HepG2 (cell line): Measurements from ENCODE around the gene ZFAND3. TPM values are rescaled to one million over a fixed set of nuclear protein-coding genes. Genes with fewer than 3 reads are reported as not detected.

Source experiments
- ATAC-seq: fragments of 200-7000 bp; cut with Tn5 transposase; 3 replicates; pipeline ENCODE4 v1.9.1; 2020; ENCODE audit warnings: mild to moderate bottlenecking, moderate library complexity
- BruUV-seq: library from RNA; stranded (reverse); fragments of 400-500 nt; replicated peaks from 2 replicates; lab custom pipeline; 2021; lab: Mats Ljungman, UMichigan
- CTCF ChIA-PET: fragments of 300-600 bp; formaldehyde crosslinking; extraction: SDS; loops from one replicate; lab custom pipeline; 2021; ENCODE audit warnings: low total read pairs, inconsistent platforms, low intra/inter-chr PET ratio; lab: Yijun Ruan, JAX
- POLR2A ChIA-PET: fragments of 350-600 bp; sonication (Branson Sonifier 250); formaldehyde crosslinking; loops from one replicate; lab custom pipeline; 2020; ENCODE audit warnings: antibody characterized with exemption, inconsistent platforms; lab: Yijun Ruan, JAX
- DNase-seq: peaks from one replicate; pipeline ENCODE4 v3.0.0-alpha.2; 2015; ENCODE audit warnings: low spot score
- FAIRE-seq: peaks from 3 replicates; lab custom pipeline; 2011; peaks lifted over from hg19 to GRCh38; lab: Jason Lieb, UNC
- H2AFZ ChIP-seq: one replicate; pipeline ENCODE4 v1.6.1; 2011; ENCODE audit warnings: low read length, inconsistent platforms
- H3K27ac ChIP-seq: fragments of 300-600 bp; 3 replicates; pipeline ENCODE4 v1.8.0; 2011; ENCODE audit warnings: mixed run types, mild to moderate bottlenecking, mixed read lengths, low read length, inconsistent platforms; ENCODE audit not compliant: insufficient read depth; ENCODE audit errors: extremely low read length
- H3K27me3 ChIP-seq, 2 experiments: fragments of 200-600 bp in 1 of 2; 2 replicates in 1 of 2; 3 replicates in 1 of 2; pipeline versions ENCODE4 v1.6.0 to v1.8.0; 2011; ENCODE audit warnings: low read length in 2 of 2, mild to moderate bottlenecking in 2 of 2, moderate library complexity in 2 of 2, inconsistent platforms in 1 of 2; ENCODE audit not compliant: insufficient read depth in 2 of 2, control insufficient read depth in 1 of 2
- H3K36me3 ChIP-seq, 2 experiments: fragments of 200-600 bp in 1 of 2; replicated peaks in 1 of 2; 2 replicates in 1 of 2; 3 replicates in 1 of 2; pipeline versions ENCODE4 v1.5.1 to v1.8.0; 2011; ENCODE audit warnings: low read length in 2 of 2, inconsistent platforms in 1 of 2; ENCODE audit not compliant: insufficient read depth in 2 of 2, control insufficient read depth in 1 of 2
- H3K4me1 ChIP-seq: 2 replicates; pipeline ENCODE4 v1.5.1; 2012; ENCODE audit warnings: low read length, inconsistent platforms; ENCODE audit not compliant: insufficient read depth
- H3K4me2 ChIP-seq: 2 replicates; pipeline ENCODE4 v1.6.0; 2011; ENCODE audit warnings: low read depth, low read length, inconsistent platforms
- H3K4me3 ChIP-seq, 3 experiments: fragments of 200-600 bp in 1 of 3; sonication (generic), shearing (Covaris generic) in 1 of 3; replicated peaks in 1 of 3; 2 replicates each; pipeline ENCODE4 v1.5.1; 2011 to 2016; ENCODE audit warnings: low read length in 3 of 3, inconsistent platforms in 2 of 3, low read depth in 2 of 3, mild to moderate bottlenecking in 2 of 3, control low read depth in 1 of 3, mixed read lengths in 1 of 3; ENCODE audit not compliant: insufficient read depth in 1 of 3
- H3K79me2 ChIP-seq: one replicate; pipeline ENCODE4 v1.6.1; 2011; ENCODE audit warnings: low read length, inconsistent platforms; ENCODE audit not compliant: insufficient read depth
- H3K9ac ChIP-seq: 2 replicates; pipeline ENCODE4 v1.6.0; 2011; ENCODE audit warnings: mild to moderate bottlenecking, low read depth, low read length, inconsistent platforms; ENCODE audit not compliant: insufficient read depth
- H3K9me3 ChIP-seq: 2 replicates; pipeline ENCODE4 v1.5.1; 2012; ENCODE audit warnings: mild to moderate bottlenecking, low read length
- H4K20me1 ChIP-seq: 2 replicates; pipeline ENCODE4 v1.6.0; 2011; ENCODE audit warnings: inconsistent platforms, mild to moderate bottlenecking, low read length, moderate library complexity; ENCODE audit not compliant: insufficient read depth
- FOXC1 ChIP-seq: sonication (generic); formaldehyde crosslinking; IDR thresholded peaks from 2 replicates; pipeline ENCODE4 v1.8.0; 2022; ENCODE audit warnings: mild to moderate bottlenecking, missing genetic modification reagents, borderline replicate concordance
- GABPB1 ChIP-seq: IDR thresholded peaks from 2 replicates; pipeline ENCODE4 v1.6.1; 2016; ENCODE audit warnings: mild to moderate bottlenecking, missing genetic modification reagents, moderate library complexity, missing compliant biosample characterization
- U2AF2 ChIP-seq: fragments of 200-400 bp; formaldehyde crosslinking; IDR thresholded peaks from 2 replicates; pipeline ENCODE4 v1.6.1; 2017; ENCODE audit warnings: low read depth, mild to moderate bottlenecking, low read length
- ZNF3 ChIP-seq: IDR thresholded peaks from 2 replicates; pipeline ENCODE4 v1.7.0; 2017; ENCODE audit warnings: inconsistent platforms
- ZNF350 ChIP-seq: sonication (generic); formaldehyde crosslinking; IDR thresholded peaks from 2 replicates; pipeline ENCODE4 v1.4.0; 2020; ENCODE audit warnings: mild to moderate bottlenecking, low read depth, missing genetic modification reagents, borderline replicate concordance
- ZNF670 ChIP-seq: sonication (generic); formaldehyde crosslinking; IDR thresholded peaks from 2 replicates; pipeline ENCODE4 v1.8.0; 2022; ENCODE audit warnings: mild to moderate bottlenecking, missing genetic modification reagents, borderline replicate concordance
- WGBS: methylation state at CpG from one replicate; pipeline ENCODE4 v1.1.6; 2017; ENCODE audit warnings: low lambda C conversion rate; 5-methylcytosine and 5-hydroxymethylcytosine counted together
- in situ Hi-C: cut with HindIII; loops from 2 replicates; pipeline ENCODE4 v1.10.0; 2017; ENCODE audit warnings: low pct_unique_long_range_greater_than_20kb; ENCODE audit not compliant: extremely low pct_ligation_motif_present
- intact Hi-C: fragments of 100-400 bp; cut with micrococcal nuclease; formaldehyde crosslinking; loops from one replicate; pipeline ENCODE4 v1.10.0; 2022; ENCODE audit not compliant: unreplicated experiment
- polyA plus RNA-seq, 8 experiments: library from polyadenylated mRNA; depleted of rRNA in 3 of 8; stranded (reverse) in 7 of 8; unstranded in 1 of 8; fragments of >200 nt; fragmentation: Illumina TruSeq in 4 of 8; extraction: Trizol in 4 of 8; gene quantifications; 2 replicates each; pipeline versions ENCODE4 v1.2.1 to v1.2.3, GENCODE V29; 2011 to 2016; ENCODE audit warnings: low read depth in 4 of 8, missing spikeins in 1 of 8, mixed read lengths in 1 of 8; ENCODE audit not compliant: insufficient read depth in 1 of 8
- total RNA-seq, 5 experiments: library from RNA; depleted of rRNA; stranded (reverse); fragments of >200 nt; fragmentation: Illumina TruSeq; extraction: Trizol; gene quantifications; 2 replicates each; pipeline ENCODE4 v1.2.3, GENCODE V29; 2016; ENCODE audit warnings: low read depth in 1 of 5
- TF ChIP-seq, protein P1 (sequence below): IDR thresholded peaks from 2 replicates; pipeline ENCODE4 v1.6.1; 2012; ENCODE audit warnings: low read depth, low read length, improper control_type of control experiment
- TF ChIP-seq, protein P2 (sequence below): IDR thresholded peaks from 2 replicates; pipeline ENCODE4 v1.6.1; 2016; ENCODE audit warnings: low read depth, missing genetic modification reagents, missing compliant biosample characterization

Gene ZFAND3
- total and polyA plus RNA-seq, 2 of the 13 experiments (the other 11 are each of a cell fraction or from before 2014, with no cell fraction given), result 16.4 to 17.1 TPM

DNA sequence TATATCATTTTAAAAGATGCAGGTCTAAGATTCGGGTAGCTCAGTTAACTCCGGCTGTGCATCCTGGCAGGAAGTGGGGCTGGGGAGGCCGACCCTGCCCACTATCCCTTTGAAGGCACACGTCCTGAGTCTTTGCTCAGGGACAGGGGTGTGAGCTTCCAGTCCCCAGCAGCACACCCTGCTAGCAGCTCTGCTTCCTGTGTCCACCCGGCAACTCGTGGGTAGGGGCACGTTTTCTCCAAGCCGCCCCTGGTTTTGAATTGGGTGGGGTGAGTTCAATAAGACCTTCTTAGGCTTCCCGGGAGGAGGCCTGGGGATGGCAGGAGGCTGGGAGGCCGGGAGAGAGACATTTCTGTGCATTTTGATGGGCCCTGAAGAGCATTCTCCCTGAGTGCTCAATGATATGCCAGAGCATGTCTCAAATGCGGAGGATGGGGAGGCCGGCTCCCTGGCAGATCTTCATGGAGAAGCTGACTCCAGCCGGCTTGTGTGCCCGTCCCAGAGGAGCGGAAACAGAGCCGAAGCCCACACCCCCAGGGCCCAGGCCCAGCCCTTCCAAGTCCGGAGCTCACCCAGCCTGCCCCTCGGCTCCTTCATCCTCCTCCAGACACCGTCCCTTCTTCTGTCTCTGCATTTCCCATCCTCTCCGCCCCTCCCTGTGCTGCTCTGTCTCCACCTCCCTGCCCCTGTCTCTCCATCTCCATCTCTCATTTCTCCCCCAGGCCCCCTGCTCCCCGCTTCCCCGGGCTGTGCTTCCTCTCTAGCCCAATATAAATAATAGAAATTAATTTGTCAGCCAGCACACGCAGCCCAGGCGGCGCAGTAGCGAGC, 36.3 kb upstream of the ZFAND3 start:
- in situ Hi-C loops, result no loop called here
- no peak overlapping the region for H3K27ac ChIP-seq
- no peaks in the 10 kb centered on the region for H3K36me3 ChIP-seq
- H3K9ac ChIP-seq, result no peak overlapping the region
- no peaks in the 10 kb centered on the region for H3K79me2 ChIP-seq
- H4K20me1 ChIP-seq, result no peaks in the 10 kb centered on the region
- 46% methylated on average over 26 of the region's 26 CpGs for WGBS
- TF ChIP-seq ZNF670 (CRISPR knock-in tag) (no peak), GABPB1 (0 out of 2 replicates have a peak, but pooled peaks have one; percentile 13)
- FAIRE-seq, result no peak
- ATAC-seq, result no peak; the same call in 2 of the 3 replicates
- no peak overlapping the region for H2AFZ ChIP-seq
- intact Hi-C loops, result no loop called here
- H3K4me1 ChIP-seq, result peaks cover 53% of the 10 kb centered on the region
- CTCF ChIA-PET, result no interaction called here
- H3K4me3 ChIP-seq, result peak overlapping the region in 1 of 3 experiments; percentile 41; a peak in 1 of 6 replicates
- no TSS peak for BruUV-seq
- H3K9me3 ChIP-seq, result no peaks in the 10 kb centered on the region
- DNase-seq, result no peak
- H3K27me3 ChIP-seq, result peaks cover 3 to 31% of the 10 kb centered on the region in 2 experiments; a peak in 4 of 5 replicates
- H3K4me2 ChIP-seq, result peak overlapping the region; percentile 55
- POLR2A ChIA-PET, result interaction anchor here (0.8 kb wide), 1 partner anchor 36 kb away, joined by 3 read pairs; the partner anchor contains the start of gene ZFAND3

DNA sequence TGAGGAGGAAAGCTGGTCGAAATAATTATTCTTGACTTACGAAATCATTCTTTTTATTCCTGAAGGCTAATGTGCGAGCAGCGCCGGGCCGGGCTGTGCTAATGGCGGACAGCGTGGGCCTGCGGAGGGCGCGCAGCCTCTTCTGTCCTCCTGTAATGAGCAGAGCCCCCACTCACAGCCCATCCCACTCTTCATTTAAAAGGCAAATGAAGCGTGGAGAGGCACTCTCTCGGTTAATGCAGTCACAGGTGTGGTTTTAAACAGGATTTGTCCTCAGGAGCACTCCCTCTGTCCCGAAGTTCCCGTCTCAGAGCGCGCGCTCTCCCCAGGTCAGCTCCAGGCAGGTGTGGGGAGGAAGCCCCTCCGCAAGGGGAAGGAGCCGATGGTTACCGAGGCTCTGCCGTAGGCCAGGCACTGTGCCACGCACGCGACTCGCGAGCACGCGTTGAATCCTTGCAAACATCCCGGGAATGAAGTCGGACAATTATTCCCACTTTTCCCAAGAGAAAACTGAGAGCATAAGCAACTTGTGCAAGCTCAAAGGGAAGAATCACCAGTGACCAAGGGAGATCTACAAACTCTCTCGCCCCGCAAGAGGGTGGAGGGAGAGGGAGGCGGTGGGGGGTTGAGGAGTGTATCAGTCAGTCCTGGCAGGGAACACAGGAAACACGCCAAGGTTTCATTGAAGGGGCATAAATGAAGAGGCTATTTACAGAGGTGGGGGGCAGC, 35.5 kb upstream of the ZFAND3 start:
- in situ Hi-C loops, result no loop called here
- H2AFZ ChIP-seq, result no peak overlapping the region
- no peak for FAIRE-seq
- H3K36me3 ChIP-seq, result no peaks in the 10 kb centered on the region
- H3K79me2 ChIP-seq, result no peaks in the 10 kb centered on the region
- WGBS, result 85% methylated on average over 35 of the region's 35 CpGs
- no peaks in the 10 kb centered on the region for H4K20me1 ChIP-seq
- H3K4me2 ChIP-seq, result no peak overlapping the region
- ATAC-seq, result no peak
- ChIA-PET CTCF (no interaction called here), POLR2A (no interaction called here)
- intact Hi-C loops, result no loop called here
- H3K27ac ChIP-seq, result no peak overlapping the region
- peaks cover 3 to 30% of the 10 kb centered on the region in 2 experiments; a peak in 4 of 5 replicates for H3K27me3 ChIP-seq
- no peak overlapping the region for H3K4me3 ChIP-seq
- peaks cover 53% of the 10 kb centered on the region for H3K4me1 ChIP-seq
- DNase-seq, result no peak
- no peaks in the 10 kb centered on the region for H3K9me3 ChIP-seq
- BruUV-seq, result no TSS peak
- no peak overlapping the region for H3K9ac ChIP-seq
- TF ChIP-seq, protein P1, sequence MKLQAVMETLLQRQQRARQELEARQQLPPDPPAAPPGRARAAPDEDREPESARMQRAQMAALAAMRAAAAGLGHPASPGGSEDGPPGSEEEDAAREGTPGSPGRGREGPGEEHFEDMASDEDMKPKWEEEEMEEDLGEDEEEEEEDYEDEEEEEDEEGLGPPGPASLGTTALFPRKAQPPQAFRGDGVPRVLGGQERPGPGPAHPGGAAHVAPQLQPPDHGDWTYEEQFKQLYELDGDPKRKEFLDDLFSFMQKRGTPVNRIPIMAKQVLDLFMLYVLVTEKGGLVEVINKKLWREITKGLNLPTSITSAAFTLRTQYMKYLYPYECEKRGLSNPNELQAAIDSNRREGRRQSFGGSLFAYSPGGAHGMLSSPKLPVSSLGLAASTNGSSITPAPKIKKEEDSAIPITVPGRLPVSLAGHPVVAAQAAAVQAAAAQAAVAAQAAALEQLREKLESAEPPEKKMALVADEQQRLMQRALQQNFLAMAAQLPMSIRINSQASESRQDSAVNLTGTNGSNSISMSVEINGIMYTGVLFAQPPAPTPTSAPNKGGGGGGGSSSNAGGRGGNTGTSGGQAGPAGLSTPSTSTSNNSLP, result no peak
- TF ChIP-seq U2AF2, result no peak
- no peak for TF ChIP-seq ZNF3 (CRISPR knock-in tag)
- no peak for TF ChIP-seq ZNF350 (CRISPR knock-in tag)
- TF ChIP-seq, protein P2, sequence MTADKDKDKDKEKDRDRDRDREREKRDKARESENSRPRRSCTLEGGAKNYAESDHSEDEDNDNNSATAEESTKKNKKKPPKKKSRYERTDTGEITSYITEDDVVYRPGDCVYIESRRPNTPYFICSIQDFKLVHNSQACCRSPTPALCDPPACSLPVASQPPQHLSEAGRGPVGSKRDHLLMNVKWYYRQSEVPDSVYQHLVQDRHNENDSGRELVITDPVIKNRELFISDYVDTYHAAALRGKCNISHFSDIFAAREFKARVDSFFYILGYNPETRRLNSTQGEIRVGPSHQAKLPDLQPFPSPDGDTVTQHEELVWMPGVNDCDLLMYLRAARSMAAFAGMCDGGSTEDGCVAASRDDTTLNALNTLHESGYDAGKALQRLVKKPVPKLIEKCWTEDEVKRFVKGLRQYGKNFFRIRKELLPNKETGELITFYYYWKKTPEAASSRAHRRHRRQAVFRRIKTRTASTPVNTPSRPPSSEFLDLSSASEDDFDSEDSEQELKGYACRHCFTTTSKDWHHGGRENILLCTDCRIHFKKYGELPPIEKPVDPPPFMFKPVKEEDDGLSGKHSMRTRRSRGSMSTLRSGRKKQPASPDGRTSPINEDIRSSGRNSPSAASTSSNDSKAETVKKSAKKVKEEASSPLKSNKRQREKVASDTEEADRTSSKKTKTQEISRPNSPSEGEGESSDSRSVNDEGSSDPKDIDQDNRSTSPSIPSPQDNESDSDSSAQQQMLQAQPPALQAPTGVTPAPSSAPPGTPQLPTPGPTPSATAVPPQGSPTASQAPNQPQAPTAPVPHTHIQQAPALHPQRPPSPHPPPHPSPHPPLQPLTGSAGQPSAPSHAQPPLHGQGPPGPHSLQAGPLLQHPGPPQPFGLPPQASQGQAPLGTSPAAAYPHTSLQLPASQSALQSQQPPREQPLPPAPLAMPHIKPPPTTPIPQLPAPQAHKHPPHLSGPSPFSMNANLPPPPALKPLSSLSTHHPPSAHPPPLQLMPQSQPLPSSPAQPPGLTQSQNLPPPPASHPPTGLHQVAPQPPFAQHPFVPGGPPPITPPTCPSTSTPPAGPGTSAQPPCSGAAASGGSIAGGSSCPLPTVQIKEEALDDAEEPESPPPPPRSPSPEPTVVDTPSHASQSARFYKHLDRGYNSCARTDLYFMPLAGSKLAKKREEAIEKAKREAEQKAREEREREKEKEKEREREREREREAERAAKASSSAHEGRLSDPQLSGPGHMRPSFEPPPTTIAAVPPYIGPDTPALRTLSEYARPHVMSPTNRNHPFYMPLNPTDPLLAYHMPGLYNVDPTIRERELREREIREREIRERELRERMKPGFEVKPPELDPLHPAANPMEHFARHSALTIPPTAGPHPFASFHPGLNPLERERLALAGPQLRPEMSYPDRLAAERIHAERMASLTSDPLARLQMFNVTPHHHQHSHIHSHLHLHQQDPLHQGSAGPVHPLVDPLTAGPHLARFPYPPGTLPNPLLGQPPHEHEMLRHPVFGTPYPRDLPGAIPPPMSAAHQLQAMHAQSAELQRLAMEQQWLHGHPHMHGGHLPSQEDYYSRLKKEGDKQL (CRISPR knock-in tag), result no peak
- TF ChIP-seq FOXC1, result no peak
